HepG2 (cell line): ENCODE results near the gene EEF1A1. TPM values are rescaled to one million over a fixed set of nuclear protein-coding genes. Genes with fewer than 3 reads are reported as not detected.

Experiments
- DNMT1 ChIP-seq: sonication (generic); formaldehyde crosslinking; IDR thresholded peaks from 2 replicates; pipeline ENCODE4 v1.5.1; 2020; ENCODE audit warnings: mild to moderate bottlenecking, missing genetic modification reagents
- HMG20B ChIP-seq: conservative IDR thresholded peaks from 2 replicates; pipeline ENCODE4 v1.6.1; 2016; ENCODE audit warnings: missing genetic modification reagents, missing compliant biosample characterization
- HNF4G ChIP-seq, 2 experiments: sonication (generic) in 1 of 2; formaldehyde crosslinking in 1 of 2; IDR thresholded peaks; 2 replicates each; pipeline versions ENCODE4 v1.4.0 to v1.6.1; 2011 to 2020; ENCODE audit warnings: borderline replicate concordance in 2 of 2, low read depth in 2 of 2, mild to moderate bottlenecking in 2 of 2, low read length in 1 of 2, missing genetic modification reagents in 1 of 2, moderate library complexity in 1 of 2
- IRX3 ChIP-seq: sonication (generic); formaldehyde crosslinking; IDR thresholded peaks from 2 replicates; pipeline ENCODE4 v1.8.1; 2023; ENCODE audit warnings: mild to moderate bottlenecking, low read depth, missing genetic modification reagents, borderline replicate concordance
- ISL2 ChIP-seq: sonication (generic); formaldehyde crosslinking; IDR thresholded peaks from 2 replicates; pipeline ENCODE4 v1.5.0; 2020; ENCODE audit warnings: missing genetic modification reagents
- JUNB ChIP-seq: sonication (generic); formaldehyde crosslinking; IDR thresholded peaks from 2 replicates; pipeline ENCODE4 v1.8.0; 2022; ENCODE audit warnings: missing genetic modification reagents, mild to moderate bottlenecking, borderline replicate concordance
- MNT ChIP-seq: fragments of 450-650 bp; IDR thresholded peaks from 2 replicates; pipeline ENCODE4 v1.6.1; 2016
- SP140L ChIP-seq: sonication (generic); formaldehyde crosslinking; IDR thresholded peaks from 2 replicates; pipeline ENCODE4 v1.4.0; 2020; ENCODE audit warnings: missing genetic modification reagents, borderline replicate concordance
- STAT5B ChIP-seq: sonication (generic); formaldehyde crosslinking; IDR thresholded peaks from 2 replicates; pipeline ENCODE4 v1.4.0; 2020; ENCODE audit warnings: missing genetic modification reagents
- STAT6 ChIP-seq: sonication (generic); formaldehyde crosslinking; IDR thresholded peaks from 2 replicates; pipeline ENCODE4 v1.4.0; 2020; ENCODE audit warnings: missing genetic modification reagents, mild to moderate bottlenecking, borderline replicate concordance
- TCF7L2 ChIP-seq: IDR thresholded peaks from 2 replicates; pipeline ENCODE4 v1.6.1; 2011; ENCODE audit warnings: mild to moderate bottlenecking, low read depth, low read length, moderate library complexity
- ZNF607 ChIP-seq: sonication (generic); formaldehyde crosslinking; IDR thresholded peaks from 2 replicates; pipeline ENCODE4 v1.5.1; 2020; ENCODE audit warnings: missing genetic modification reagents, mild to moderate bottlenecking, borderline replicate concordance
- ZNF768 ChIP-seq: sonication (generic); formaldehyde crosslinking; IDR thresholded peaks from 2 replicates; pipeline ENCODE4 v1.4.0; 2020; ENCODE audit warnings: missing genetic modification reagents
- ZNF784 ChIP-seq: sonication (generic); formaldehyde crosslinking; IDR thresholded peaks from 2 replicates; pipeline ENCODE4 v1.5.1; 2020; ENCODE audit warnings: missing genetic modification reagents, mild to moderate bottlenecking, borderline replicate concordance
- ZNF792 ChIP-seq: IDR thresholded peaks from 2 replicates; pipeline ENCODE4 v1.6.1; 2016
- ZSCAN21 ChIP-seq: sonication (generic); formaldehyde crosslinking; IDR thresholded peaks from 2 replicates; pipeline ENCODE4 v1.8.0; 2022; ENCODE audit warnings: mild to moderate bottlenecking, missing genetic modification reagents, moderate library complexity, borderline replicate concordance
- polyA plus RNA-seq, 8 experiments: library from polyadenylated mRNA; depleted of rRNA in 3 of 8; stranded (reverse) in 7 of 8; unstranded in 1 of 8; fragments of >200 nt; fragmentation: Illumina TruSeq in 4 of 8; extraction: Trizol in 4 of 8; gene quantifications; 2 replicates each; pipeline versions ENCODE4 v1.2.1 to v1.2.3, GENCODE V29; 2011 to 2016; ENCODE audit warnings: low read depth in 4 of 8, missing spikeins in 1 of 8, mixed read lengths in 1 of 8; ENCODE audit not compliant: insufficient read depth in 1 of 8
- total RNA-seq, 5 experiments: library from RNA; depleted of rRNA; stranded (reverse); fragments of >200 nt; fragmentation: Illumina TruSeq; extraction: Trizol; gene quantifications; 2 replicates each; pipeline ENCODE4 v1.2.3, GENCODE V29; 2016; ENCODE audit warnings: low read depth in 1 of 5
- TF ChIP-seq, protein P1 (sequence below): sonication (generic); formaldehyde crosslinking; IDR thresholded peaks from 2 replicates; pipeline ENCODE4 v1.4.0; 2020; ENCODE audit warnings: missing genetic modification reagents
- TF ChIP-seq, protein P2 (sequence below): sonication (generic); formaldehyde crosslinking; IDR thresholded peaks from 2 replicates; pipeline ENCODE4 v1.5.0; 2020; ENCODE audit warnings: missing genetic modification reagents
- TF ChIP-seq, protein P3 (sequence below): IDR thresholded peaks from 2 replicates; pipeline ENCODE4 v1.6.1; 2016; ENCODE audit warnings: low read depth, control low read depth

The EEF1A1 gene
- total and polyA plus RNA-seq, 2 of the 13 experiments (the other 11 are each of a cell fraction or from before 2014, with no cell fraction given) = 13,726 to 17,172 TPM

DNA sequence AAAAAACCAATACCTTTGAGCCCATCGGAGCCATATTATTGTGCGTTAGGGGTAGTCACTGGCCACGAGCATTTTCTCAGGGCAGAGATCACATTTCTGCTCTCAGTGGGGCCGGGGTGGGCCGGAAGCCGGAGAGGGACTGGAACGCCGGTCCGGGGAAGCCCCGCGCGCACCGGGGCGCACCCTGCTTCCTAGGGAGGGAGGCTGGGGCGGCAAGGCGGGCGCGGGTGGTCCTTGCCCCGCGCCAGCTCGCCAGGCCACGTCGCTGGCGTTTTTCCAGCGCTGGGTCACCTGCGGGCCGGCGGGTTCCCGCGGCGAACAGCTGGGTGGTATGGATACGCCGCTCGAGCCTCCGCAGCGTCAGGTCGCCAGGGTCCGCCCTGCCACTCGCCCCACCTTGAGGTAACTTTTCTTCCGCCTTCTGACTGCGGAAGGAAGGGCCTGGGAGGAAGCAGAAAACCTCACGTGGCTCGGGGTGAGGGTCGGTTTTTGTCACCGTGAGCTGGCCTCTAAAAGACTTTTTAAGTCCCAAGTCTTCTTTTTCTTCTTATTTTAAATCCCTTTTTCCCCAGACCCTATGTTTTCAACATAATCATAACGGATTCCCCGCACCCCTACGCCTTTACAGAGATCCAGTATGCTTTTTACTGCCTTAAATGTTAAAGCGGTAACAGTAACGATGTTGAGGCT, 2.7 kb upstream of the EEF1A1 start (continued):
- TF ChIP-seq, protein P1, sequence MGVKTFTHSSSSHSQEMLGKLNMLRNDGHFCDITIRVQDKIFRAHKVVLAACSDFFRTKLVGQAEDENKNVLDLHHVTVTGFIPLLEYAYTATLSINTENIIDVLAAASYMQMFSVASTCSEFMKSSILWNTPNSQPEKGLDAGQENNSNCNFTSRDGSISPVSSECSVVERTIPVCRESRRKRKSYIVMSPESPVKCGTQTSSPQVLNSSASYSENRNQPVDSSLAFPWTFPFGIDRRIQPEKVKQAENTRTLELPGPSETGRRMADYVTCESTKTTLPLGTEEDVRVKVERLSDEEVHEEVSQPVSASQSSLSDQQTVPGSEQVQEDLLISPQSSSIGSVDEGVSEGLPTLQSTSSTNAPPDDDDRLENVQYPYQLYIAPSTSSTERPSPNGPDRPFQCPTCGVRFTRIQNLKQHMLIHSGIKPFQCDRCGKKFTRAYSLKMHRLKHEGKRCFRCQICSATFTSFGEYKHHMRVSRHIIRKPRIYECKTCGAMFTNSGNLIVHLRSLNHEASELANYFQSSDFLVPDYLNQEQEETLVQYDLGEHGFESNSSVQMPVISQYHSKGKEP (CRISPR knock-in tag) = 0 out of 2 replicates have a peak, but pooled peaks have one; percentile 43
- no peak for TF ChIP-seq MNT
- 0 out of 2 replicates have a peak, but pooled peaks have one; percentile 20 for TF ChIP-seq HNF4G (IDR thresholded peaks at IDR 0.05; ENCODE audit: borderline replicate concordance, low read depth, low read length)
- peak; percentile 42; the same call in 1 of the 2 replicates for TF ChIP-seq HNF4G (CRISPR knock-in tag; IDR thresholded peaks at IDR 0.05; ENCODE audit: borderline replicate concordance, low read depth)
- TF ChIP-seq, protein P2, sequence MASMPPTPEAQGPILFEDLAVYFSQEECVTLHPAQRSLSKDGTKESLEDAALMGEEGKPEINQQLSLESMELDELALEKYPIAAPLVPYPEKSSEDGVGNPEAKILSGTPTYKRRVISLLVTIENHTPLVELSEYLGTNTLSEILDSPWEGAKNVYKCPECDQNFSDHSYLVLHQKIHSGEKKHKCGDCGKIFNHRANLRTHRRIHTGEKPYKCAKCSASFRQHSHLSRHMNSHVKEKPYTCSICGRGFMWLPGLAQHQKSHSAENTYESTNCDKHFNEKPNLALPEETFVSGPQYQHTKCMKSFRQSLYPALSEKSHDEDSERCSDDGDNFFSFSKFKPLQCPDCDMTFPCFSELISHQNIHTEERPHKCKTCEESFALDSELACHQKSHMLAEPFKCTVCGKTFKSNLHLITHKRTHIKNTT (CRISPR knock-in tag) = no peak
- TF ChIP-seq ZNF792 (CRISPR knock-in tag) = no peak
- peak; percentile 51; the same call in 1 of the 2 replicates for TF ChIP-seq ISL2 (CRISPR knock-in tag)
- no peak for TF ChIP-seq ZNF607 (CRISPR knock-in tag)
- TF ChIP-seq STAT6 (CRISPR knock-in tag) = no peak
- no peak for TF ChIP-seq TCF7L2
- 0 out of 2 replicates have a peak, but pooled peaks have one; percentile 25 for TF ChIP-seq HMG20B (CRISPR knock-in tag)
- TF ChIP-seq, protein P3, sequence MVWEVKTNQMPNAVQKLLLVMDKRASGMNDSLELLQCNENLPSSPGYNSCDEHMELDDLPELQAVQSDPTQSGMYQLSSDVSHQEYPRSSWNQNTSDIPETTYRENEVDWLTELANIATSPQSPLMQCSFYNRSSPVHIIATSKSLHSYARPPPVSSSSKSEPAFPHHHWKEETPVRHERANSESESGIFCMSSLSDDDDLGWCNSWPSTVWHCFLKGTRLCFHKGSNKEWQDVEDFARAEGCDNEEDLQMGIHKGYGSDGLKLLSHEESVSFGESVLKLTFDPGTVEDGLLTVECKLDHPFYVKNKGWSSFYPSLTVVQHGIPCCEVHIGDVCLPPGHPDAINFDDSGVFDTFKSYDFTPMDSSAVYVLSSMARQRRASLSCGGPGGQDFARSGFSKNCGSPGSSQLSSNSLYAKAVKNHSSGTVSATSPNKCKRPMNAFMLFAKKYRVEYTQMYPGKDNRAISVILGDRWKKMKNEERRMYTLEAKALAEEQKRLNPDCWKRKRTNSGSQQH (CRISPR knock-in tag) = no peak
- peak; percentile 57; the same call in 1 of the 2 replicates for TF ChIP-seq ZSCAN21
- no peak for TF ChIP-seq SP140L (CRISPR knock-in tag)
- TF ChIP-seq ZNF784 = peak; percentile 61
- no peak for TF ChIP-seq JUNB (CRISPR knock-in tag)
- TF ChIP-seq ZNF768 (CRISPR knock-in tag) = peak; percentile 73
- no peak for TF ChIP-seq STAT5B (CRISPR knock-in tag)
- TF ChIP-seq IRX3 (CRISPR knock-in tag) = no peak
- no peak for TF ChIP-seq DNMT1 (CRISPR knock-in tag)
